Measurements from ENCODE around the gene MYO1G. TPM values are rescaled to one million over a fixed set of nuclear protein-coding genes. Genes with fewer than 3 reads are reported as not detected.

MYO1G gene
- total RNA-seq, 1 experiment from 2014 or later, result 0.36 TPM

DNA sequence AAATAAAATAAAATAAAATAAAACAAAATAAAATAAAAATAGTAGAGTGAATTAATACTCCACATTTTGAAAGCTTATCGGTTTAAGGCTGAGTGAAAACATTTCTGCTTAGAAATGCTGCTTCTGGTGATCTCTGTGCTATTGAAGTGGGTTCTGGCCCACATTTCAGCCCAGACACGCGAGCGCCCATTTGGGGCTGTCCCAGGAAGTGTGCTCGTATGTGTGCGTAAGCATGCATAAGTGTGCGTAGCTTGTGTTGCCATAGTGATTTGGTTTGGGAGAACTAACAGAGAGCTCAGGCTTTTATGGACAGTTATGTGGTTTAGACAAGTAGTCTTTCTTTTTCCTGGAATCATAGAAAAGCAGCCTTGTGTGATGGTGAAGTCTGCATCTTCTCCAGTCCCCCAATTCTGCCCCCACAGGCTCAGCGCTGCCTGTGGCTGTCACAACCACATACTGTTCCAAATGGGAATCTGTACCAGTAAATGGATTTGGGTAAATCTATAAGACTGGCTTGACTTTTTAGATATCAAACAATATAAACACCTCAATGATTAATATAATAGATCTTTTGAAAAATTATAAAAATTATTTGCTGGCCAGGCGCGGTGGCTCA lies 63.7 kb downstream of the MYO1G start:
- Mint-ChIP-seq H3K4me3 (ENCODE audit: unreplicated experiment) (no peak overlapping the region), H3K4me1 (ENCODE audit: low read depth, unreplicated experiment) (no peaks in the 10 kb centered on the region), H3K36me3 (ENCODE audit: insufficient read depth, unreplicated experiment) (no peaks in the 10 kb centered on the region), H3K27me3 (ENCODE audit: insufficient read depth, unreplicated experiment) (no peaks in the 10 kb centered on the region), H3K9me3 (ENCODE audit: unreplicated experiment) (no peaks in the 10 kb centered on the region), H3K27ac (ENCODE audit: unreplicated experiment) (no peak overlapping the region)
- CTCF ChIA-PET, result no interaction called here
- intact Hi-C loops (cut with micrococcal nuclease; ENCODE audit: unreplicated experiment), result no loop called here
- TF ChIP-seq, protein P1, sequence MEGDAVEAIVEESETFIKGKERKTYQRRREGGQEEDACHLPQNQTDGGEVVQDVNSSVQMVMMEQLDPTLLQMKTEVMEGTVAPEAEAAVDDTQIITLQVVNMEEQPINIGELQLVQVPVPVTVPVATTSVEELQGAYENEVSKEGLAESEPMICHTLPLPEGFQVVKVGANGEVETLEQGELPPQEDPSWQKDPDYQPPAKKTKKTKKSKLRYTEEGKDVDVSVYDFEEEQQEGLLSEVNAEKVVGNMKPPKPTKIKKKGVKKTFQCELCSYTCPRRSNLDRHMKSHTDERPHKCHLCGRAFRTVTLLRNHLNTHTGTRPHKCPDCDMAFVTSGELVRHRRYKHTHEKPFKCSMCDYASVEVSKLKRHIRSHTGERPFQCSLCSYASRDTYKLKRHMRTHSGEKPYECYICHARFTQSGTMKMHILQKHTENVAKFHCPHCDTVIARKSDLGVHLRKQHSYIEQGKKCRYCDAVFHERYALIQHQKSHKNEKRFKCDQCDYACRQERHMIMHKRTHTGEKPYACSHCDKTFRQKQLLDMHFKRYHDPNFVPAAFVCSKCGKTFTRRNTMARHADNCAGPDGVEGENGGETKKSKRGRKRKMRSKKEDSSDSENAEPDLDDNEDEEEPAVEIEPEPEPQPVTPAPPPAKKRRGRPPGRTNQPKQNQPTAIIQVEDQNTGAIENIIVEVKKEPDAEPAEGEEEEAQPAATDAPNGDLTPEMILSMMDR (IDR thresholded peaks at IDR 0.05; ENCODE audit: insufficient read depth in 1 of 2, low read depth in 1 of 2, low read length in 1 of 2, severe bottlenecking in 1 of 2, unreplicated experiment in 1 of 2), result no peak
- no TSS peak for BruUV-seq (replicated peaks)
- no peaks in the 10 kb centered on the region for H3K4me1 ChIP-seq
- no peak for DNase-seq
- H3K36me3 ChIP-seq (ENCODE audit: control insufficient read depth, insufficient read depth, low read length), result no peaks in the 10 kb centered on the region
- H3K4me3 ChIP-seq (ENCODE audit: low read depth, low read length), result no peak overlapping the region
- POLR2A ChIA-PET, result no interaction called here
- no peaks in the 10 kb centered on the region for H3K27me3 ChIP-seq (replicated peaks; ENCODE audit: control insufficient read depth, insufficient read depth, low read length)
- no peaks in the 10 kb centered on the region; the same call in 1 of the 2 replicates for H3K9me3 ChIP-seq

DNA sequence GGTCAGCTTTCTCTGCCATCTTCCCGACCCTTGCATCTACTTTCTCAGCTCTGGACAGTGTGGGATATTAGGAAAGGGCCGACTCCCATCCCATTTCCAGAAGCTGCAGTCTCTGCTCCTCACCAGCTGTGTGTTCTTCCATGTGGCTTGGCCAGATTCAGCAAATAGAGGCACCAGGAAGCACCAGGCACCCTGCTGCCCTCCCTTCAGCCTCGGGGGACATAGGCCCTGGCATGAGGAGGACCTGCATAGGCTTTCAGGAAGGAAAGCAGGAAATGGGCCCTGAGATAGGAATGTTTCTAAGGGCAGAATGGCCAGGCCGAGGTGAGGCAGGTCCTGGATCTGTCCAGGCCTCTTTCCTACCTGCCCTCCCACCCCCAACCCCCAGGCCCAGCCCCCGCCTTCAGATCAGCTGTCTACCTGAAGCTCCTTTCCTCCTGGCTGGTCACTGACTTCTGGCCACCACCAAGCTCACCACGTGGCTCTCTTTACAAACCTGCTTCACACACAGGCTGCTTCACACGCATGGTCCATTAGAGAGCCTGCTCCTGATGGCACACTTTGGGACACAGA lies 66.0 kb downstream of the MYO1G start:
- Mint-ChIP-seq H3K4me1 (ENCODE audit: low read depth, unreplicated experiment) (no peaks in the 10 kb centered on the region), H3K36me3 (ENCODE audit: insufficient read depth, unreplicated experiment) (no peaks in the 10 kb centered on the region), H3K27me3 (ENCODE audit: insufficient read depth, unreplicated experiment) (peaks cover 4% of the 10 kb centered on the region), H3K4me3 (ENCODE audit: unreplicated experiment) (no peak overlapping the region), H3K9me3 (ENCODE audit: unreplicated experiment) (no peaks in the 10 kb centered on the region), H3K27ac (ENCODE audit: unreplicated experiment) (no peak overlapping the region)
- CTCF ChIA-PET, result no interaction called here
- no peaks in the 10 kb centered on the region for H3K27me3 ChIP-seq (replicated peaks; ENCODE audit: control insufficient read depth, insufficient read depth, low read length)
- no peaks in the 10 kb centered on the region for H3K36me3 ChIP-seq (ENCODE audit: control insufficient read depth, insufficient read depth, low read length)
- POLR2A ChIA-PET, result no interaction called here
- DNase-seq, result no peak
- no peak overlapping the region for H3K4me3 ChIP-seq (ENCODE audit: low read depth, low read length)
- H3K9me3 ChIP-seq, result no peaks in the 10 kb centered on the region; the same call in 1 of the 2 replicates
- H3K4me1 ChIP-seq, result no peaks in the 10 kb centered on the region
- intact Hi-C loops (cut with micrococcal nuclease; ENCODE audit: unreplicated experiment), result no loop called here
- no TSS peak for BruUV-seq (replicated peaks)
- TF ChIP-seq, protein P1 (IDR thresholded peaks at IDR 0.05; ENCODE audit: insufficient read depth in 1 of 2, low read depth in 1 of 2, low read length in 1 of 2, severe bottlenecking in 1 of 2, unreplicated experiment in 1 of 2), result no peak

Other genes with a start within 250 kb of the MYO1G start
- gene ZMIZ2, start 230.2 kb downstream of the MYO1G start, total RNA-seq (2022), result 69.0 and 72.1 TPM in 2 replicates
- 2,104 and 2,207 TPM in 2 replicates for gene PPIA, start 182.3 kb downstream of the MYO1G start, total RNA-seq (2022)
- gene H2AZ2, start 130.9 kb downstream of the MYO1G start, total RNA-seq (2022), result 196 and 244 TPM in 2 replicates
- 25.1 and 26.3 TPM in 2 replicates for gene PURB, start 93.5 kb downstream of the MYO1G start, total RNA-seq (2022)
- gene CCM2, start 21.2 kb upstream of the MYO1G start, total RNA-seq (2022), result 28.1 and 28.2 TPM in 2 replicates
- 1.0 and 1.1 TPM in 2 replicates for gene NACAD, start 110.0 kb upstream of the MYO1G start, total RNA-seq (2022)
- gene TBRG4, start 132.7 kb upstream of the MYO1G start, total RNA-seq (2022), result 116 and 126 TPM in 2 replicates
- gene RAMP3, start 178.8 kb upstream of the MYO1G start, total RNA-seq (2022), result not detected in 2 replicates

Measured in Caco-2 (cell line).